ENCODE data around the gene EPX. TPM values are rescaled to one million over a fixed set of nuclear protein-coding genes. Genes with fewer than 3 reads are reported as not detected.

The EPX gene
- total RNA-seq, 2 experiments from 2014 or later = not detected

DNA sequence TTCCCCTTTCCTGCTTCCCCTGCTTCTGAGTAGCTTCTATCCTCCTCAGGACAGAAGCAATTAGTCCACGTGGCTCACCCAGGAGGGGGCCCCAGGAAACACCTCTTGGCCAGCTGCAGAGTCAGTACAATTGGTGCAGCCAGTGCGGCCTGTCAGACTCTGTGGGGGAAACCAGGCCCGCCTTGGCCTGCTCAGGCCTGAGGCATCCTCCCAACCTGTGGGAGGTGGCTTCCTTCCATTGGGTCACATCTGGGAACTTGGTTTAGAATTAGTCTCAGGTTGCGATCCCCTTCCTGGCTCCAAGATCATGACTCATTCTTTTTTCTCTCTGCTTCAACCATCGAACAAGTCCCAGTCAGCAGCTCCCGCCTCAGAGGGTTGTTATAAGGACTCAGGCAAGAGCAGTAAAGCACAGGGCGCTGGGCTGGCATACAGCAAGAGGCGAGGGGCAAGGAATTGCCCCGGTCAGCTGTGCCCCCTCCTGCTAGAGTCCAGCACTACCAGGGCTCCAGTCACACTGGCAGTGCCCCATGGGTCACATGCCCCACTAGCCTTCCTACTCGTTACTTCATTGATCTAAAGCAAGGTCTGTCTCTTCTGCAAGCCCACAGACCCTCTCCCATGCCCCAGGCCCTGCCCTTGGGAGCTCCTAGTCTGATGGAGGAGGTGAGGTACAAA, 8.1 kb upstream of the EPX start:
- CTCF ChIA-PET = no interaction called here

DNA sequence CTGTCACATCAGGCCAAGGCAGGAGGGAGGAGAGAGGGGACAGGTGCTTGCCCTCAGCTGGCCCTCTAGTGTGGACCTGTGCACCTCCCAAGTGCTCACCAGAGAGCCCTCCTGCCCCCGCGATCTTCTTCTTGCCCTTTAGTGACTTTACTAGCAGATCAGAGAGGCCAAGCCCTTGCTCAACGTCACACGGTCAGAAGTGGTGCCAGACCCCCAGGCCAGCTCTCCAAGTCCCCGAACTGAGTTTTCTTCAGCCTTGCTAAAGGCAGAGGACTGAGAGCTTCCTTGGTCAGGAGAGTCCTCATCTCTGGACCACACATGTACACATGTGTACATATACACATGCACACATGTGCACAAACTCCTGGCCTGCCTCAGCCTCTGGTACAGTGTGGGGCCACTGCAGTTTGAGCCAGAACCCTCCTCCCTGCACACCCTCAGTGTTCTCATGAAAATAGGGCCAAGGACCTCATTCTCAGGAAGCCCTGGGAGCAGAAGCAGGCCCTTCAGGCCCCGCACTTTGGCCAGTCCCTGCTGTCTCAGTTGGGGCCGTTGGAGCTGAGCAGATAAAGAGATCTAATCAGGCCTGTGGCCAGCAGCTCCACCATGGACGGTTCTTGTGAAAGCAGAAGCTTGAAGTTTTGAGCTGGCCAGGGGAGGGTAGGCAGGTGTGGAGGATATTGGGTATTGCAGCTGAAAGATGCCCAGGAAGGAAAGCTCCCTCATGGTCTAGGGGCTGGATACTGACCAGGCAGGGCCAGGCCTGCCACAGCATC, 7.4 kb upstream of the EPX start:
- ChIA-PET POLR2A (no interaction called here), CTCF (interaction anchor here (0.5 kb wide), 1 partner anchor 1372 kb away, joined by 3 read pairs; no protein-coding TSS in a partner anchor)

More for the DNA sequence above, 8.1 kb upstream of the EPX start:
- POLR2A ChIA-PET = no interaction called here

DNA sequence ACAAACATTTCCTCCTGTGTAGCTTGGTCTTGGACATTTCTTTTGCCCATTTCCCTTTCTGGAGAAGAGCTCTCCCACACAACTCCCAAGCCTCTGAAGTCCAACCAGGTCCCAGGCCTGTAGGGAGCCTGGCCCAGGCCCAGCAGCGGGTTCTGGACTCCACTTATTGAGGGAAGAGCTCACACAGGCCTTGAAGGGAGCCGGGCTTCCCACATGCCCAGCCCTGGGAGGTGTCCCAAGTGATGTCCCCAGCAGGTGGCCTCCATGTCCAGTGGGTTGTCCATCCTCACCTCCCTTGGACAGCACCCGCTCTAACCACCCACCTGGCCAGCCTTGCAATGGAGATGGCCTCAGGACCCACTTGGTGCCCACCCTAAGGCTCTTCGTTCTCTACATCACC, 5.9 kb upstream of the EPX start:
- ChIA-PET CTCF (no interaction called here), POLR2A (no interaction called here)

DNA sequence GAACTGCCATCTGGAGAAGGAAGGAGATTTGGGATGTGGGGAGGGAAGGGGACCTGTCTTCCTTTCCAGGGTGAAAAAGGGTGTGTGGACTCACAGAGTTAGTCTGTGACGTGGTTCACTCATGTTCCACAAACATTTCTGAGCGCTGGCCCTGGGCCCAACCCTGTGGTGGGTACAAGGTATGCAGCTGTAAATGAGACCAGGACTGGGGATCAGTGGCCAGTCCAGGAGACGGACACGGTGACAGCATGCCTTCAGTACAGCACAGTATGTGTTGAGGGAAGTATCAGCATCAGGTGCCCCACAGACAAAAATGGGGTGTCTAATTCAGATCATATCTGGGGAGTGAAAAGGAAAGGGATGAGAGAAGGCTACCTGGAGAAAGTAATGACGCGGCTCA, 5.5 kb upstream of the EPX start:
- POLR2A ChIA-PET = no interaction called here
- CTCF ChIA-PET = no interaction called here

DNA sequence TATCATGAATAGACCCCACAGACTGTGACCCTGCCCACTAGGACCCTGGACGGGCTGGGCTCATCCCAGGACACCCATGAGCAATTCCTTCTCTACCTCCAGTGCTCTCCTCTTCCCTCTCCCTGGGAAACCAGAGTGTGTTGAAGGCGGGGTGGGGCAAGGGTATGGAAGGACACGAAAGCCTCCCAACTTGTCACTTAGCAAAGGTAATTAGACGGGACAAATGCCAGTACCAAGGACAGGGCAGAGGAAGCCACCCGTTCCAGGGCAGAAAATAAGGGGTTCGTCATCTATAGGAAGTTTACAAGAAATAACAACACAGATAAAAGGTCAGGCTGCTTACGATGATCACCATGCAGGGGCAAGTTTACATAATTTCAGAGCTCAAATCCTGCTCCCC, 4.9 kb upstream of the EPX start:
- ChIA-PET POLR2A (no interaction called here), CTCF (no interaction called here)

DNA sequence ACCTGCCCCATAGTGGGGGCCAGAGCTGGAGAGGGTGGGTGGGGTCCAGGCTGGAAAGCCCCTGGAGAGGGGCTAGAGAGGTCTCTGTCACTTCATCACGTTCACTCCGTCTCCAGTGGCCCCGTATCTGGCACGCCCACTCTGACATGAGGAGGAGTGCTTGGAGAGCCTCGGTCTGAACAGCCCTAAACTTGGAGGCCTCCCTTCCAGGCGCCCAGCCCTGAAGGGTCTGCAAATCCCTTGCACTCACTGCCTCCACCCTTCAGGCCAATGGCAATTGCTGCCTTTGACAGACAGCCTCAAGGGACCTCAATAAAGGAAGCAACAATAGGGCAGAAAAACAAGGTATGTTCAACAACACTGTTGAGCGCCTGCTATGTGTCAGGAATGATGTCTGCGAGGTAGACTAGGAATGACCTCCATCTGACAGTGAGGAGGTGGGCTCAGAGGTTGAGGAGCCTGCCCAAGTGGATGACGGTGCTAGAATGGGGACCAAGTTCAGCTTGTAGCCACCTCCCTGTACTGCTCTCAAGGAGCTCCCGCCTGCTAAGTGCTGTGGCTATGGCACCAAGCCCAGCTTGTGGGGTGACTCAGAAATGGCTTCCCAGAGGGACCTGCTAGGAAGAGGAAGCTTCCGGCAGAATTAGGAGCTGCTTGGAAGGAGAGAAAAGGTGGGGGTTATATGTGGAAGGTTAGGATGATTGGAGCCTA, 2.9 kb upstream of the EPX start:
- ChIA-PET POLR2A (no interaction called here), CTCF (interaction anchor here (1.2 kb wide), 1 partner anchor 115 kb away, joined by 3 read pairs; no protein-coding TSS in a partner anchor)

DNA sequence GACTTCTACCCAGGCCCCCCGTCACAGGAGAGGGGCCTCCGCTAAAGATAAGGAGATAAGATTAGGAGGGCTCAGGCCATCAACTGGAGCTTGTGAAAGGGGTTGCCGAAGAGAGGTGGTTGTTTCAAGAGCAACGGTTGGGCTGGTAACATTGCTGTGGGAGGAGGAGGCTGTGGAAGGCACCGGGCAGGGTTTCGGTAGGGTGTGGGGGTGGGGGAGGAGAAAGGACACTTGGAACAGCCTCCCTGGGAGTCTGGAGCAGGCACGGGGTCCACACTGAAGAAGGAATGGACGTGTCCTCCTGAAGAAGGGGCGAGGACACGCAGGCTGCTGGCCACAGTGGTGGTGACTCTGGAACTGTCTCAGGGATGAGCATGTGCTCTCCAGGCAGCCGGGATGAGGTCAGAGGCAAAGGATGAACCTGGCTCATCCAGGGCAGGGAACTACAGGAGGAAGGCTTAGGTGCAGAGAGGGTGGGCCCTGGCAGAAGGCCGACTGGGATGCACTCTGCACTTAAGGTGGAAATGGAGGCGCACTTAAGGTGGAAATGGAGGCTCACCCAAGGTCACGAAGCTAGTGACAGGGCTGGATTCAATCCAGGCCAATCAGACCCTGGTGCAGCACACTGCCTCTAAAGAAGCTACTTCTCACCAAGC, 1.2 kb upstream of the EPX start:
- POLR2A ChIA-PET = no interaction called here

DNA sequence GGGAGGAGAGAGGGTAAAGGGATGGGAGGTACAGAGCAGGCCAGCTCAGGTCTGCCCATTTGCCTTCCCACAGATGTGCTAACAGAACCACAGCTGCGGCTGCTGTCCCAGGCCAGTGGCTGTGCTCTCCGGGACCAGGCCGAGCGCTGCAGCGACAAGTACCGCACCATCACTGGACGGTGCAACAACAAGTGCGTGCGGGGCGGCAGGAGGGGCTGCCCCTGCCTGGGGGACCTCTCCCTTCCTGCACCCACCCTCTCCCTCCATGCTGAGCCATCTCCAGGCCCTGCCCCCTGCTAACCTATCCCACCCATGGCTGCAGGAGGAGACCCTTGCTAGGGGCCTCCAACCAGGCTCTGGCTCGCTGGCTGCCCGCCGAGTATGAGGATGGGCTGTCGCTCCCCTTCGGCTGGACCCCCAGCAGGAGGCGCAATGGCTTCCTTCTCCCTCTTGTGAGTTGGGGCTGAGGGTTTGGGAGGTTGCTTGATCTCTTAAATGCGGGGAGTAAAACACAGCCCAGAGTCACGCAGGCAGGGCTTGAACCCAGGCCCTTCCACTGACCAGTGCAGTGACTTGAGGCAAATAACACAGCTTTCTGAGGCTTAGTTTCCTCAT, 1.2 kb downstream of the EPX start:
- ChIA-PET POLR2A (no interaction called here), CTCF (no interaction called here)

More for the DNA sequence above, 1.2 kb upstream of the EPX start:
- CTCF ChIA-PET = interaction anchor here (0.6 kb wide), 1 partner anchor 66 kb away, joined by 6 read pairs; no protein-coding TSS in a partner anchor

DNA sequence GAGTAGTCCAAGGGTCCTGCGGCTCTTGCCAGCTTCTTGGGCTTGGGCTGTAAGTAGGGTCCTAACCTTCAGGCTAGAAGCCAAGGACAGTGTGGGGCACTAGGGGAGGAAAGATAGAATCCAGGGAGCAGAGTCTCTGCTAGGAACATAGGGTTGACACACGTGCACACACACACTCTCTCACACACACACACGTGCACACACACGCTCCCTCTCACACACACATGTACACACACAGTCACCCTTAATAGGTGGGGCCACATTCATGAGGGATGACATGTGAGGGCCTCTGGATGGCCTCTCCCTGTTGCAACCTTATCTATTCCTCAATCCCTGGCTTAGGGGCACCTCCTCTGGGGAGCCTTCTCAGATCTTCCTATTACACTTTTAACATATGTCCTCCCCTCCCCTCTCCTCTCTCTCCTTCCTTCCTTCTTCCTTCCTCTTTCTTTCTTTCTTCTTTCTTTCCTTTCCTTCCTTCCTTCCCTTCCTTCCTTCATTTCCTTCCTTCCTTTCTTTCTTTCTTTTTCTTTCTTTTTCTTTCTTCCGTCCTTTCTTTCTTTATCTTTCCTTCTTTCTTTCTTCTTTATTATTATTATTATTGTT, 3.1 kb downstream of the EPX start:
- ChIA-PET POLR2A (no interaction called here), CTCF (no interaction called here)

DNA sequence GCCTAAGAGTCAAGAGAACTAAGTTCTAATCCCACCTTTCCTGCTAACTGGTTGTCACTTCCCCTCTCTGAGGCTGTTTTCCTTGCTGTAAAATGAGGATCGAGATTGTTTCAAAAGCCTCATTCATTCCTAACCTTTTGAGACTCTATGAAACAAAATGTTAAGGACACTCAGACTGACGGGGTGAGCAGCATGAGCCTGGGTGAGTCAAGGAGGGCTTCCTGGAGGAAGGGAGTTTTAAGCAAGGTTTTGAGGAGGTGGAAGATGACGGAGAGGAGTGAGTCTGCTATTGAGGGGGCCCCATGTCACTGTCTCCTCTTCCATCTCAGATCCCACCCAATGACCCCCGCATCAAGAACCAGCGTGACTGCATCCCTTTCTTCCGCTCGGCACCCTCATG, 4.1 kb downstream of the EPX start:
- POLR2A ChIA-PET = no interaction called here
- CTCF ChIA-PET = no interaction called here

DNA sequence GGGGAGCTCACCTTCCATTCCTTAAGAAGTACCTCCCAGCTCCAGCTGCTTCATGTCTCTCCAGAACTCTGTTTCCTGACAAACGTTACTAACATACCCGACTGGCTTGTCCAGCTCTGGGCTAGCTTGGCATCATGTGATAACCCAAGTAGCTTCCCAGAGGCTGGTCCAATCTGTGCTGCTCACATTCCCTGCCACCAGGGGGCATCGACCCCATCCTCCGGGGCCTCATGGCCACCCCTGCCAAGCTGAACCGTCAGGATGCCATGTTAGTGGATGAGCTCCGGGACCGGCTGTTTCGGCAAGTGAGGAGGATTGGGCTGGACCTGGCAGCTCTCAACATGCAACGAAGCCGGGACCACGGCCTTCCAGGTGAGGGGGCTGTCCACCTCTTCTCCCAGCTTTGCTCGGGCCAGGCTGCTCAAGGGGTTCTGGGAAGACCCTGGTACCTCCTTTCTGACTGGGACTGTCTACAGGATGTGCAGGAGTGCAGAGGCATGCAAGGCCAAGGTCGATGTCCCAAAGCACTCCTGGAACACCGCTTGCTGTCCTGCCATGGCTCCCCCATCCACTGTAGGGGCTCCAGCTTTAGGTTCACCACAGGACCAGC, 7.6 kb downstream of the EPX start:
- POLR2A ChIA-PET = interaction anchor here (0.8 kb wide), 1 partner anchor 19 kb away, joined by 3 read pairs; the partner anchor contains the start of gene MKS1
- CTCF ChIA-PET = interaction anchor here (0.9 to 2.1 kb wide), 9 partner anchors 9 to 247 kb away, joined by 3 to 8 read pairs (median 3); no protein-coding TSS in a partner anchor

DNA sequence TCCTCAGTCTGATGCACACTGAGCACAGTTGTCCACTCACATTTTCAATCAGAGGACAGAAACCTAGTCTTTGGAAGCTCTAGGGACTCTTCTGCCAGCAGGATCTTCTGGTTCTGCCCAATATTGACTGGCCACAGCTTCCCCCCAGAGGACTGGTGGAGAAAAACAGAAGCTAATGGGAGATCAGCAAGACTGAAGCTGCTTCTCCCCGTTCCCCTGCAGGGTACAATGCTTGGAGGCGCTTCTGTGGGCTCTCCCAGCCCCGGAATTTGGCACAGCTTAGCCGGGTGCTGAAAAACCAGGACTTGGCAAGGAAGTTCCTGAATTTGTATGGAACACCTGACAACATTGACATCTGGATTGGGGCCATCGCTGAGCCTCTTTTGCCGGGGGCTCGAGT, 10.3 kb downstream of the EPX start:
- POLR2A ChIA-PET = no interaction called here
- CTCF ChIA-PET = no interaction called here

DNA sequence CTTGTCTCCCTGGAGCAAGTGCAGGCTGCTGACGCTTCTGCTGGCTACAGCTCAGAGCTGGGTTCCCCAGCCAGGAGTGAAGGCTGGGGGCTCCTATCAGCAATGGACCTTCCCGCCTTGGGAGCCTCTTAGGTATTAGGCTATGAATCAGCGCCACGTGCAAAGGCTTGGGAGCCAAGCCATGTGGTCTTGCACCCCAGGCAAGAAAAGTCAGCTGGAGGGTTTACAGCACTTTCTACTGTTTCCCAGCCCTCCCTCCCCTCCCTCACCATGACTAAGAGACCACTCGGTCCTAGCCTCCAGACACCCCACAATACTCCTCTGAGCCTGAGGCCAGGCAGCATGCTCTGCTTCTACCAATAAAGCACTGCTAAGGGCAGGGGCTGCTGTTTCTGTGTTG, 12.3 kb downstream of the EPX start:
- POLR2A ChIA-PET = no interaction called here
- CTCF ChIA-PET = no interaction called here

DNA sequence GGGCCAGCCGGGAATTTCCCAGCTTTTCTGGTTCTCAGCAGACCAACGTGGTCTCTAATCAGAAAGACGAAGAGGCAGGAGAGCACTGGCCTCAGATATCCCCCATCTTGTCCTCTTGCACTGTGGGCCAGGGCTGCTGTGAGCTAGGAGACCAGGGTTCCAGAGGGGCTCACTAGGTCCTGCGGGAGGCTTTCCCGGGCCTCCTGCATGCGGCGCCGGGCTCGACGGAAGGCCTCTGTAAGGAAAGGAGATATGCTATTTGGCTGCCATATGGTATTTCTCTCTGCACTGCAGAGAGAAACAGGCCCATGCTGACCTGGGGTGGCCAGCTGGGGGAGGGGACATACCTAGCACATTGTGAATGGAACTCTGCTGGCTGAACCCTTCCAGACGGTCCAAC, 13.4 kb downstream of the EPX start:
- ChIA-PET CTCF (no interaction called here), POLR2A (no interaction called here)

DNA sequence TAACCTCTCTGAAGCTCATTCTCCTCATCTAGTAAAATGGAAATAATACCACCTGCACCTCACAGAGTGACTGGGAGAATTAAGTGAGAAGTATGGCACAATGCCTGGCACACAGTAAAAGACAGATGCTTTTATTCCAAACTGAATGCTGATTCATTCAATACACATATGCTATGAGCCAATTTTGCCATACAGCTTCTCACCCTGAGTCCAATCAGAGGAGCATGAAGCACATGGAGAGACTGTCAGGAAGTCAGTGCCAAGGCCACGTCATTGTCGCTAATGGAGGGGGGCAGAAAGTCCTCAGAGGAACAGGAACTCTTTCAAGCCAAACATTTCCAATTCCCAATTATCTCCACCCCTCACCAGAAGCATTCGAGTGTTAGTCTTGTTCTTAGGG, 14.9 kb downstream of the EPX start:
- POLR2A ChIA-PET = no interaction called here
- CTCF ChIA-PET = interaction anchor here (1.2 kb wide), 1 partner anchor 9 kb away, joined by 3 read pairs; no protein-coding TSS in a partner anchor

DNA sequence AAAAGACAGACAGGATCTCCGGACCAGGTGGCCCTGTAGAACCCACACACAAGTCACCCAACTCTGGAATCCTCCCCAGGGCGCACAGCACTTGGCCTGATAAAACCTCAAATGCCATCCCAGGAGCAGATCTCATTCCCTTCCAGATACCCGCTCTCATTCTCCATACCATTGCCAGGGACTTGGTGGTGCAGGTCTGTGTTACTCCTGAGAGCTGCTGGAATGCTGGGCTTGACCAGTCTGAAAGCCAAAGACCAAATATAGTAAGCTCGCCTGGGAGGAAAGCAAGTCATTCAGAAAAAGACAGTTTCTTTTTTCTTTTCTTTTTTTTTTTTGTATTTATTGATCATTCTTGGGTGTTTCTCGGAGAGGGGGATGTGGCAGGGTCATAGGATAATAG, 15.8 kb downstream of the EPX start:
- POLR2A ChIA-PET = no interaction called here
- CTCF ChIA-PET = interaction anchor here (1.6 kb wide), 1 partner anchor 9 kb away, joined by 5 read pairs; no protein-coding TSS in a partner anchor

DNA sequence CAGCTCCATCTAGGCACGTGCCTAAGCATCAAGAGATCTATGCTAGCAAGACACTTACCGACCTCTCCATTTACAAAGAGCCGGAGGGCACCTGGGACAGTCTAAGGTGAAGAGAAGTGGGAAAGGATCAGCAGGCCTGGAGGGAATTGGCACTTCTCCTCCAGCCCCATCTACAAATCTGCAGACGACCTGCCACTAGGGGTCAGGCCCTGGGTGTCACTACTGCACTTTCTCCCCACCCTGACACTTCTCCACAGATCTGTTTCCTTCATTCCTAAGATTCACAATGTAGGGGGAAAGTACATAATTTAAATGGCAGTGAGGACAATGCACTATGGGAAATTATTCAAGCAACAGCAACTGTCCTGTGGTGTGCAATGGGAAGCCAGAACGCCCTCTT, 18.4 kb downstream of the EPX start:
- CTCF ChIA-PET = interaction anchor here (0.7 to 1.8 kb wide), 2 partner anchors 11 to 372 kb away, joined by 5 to 7 read pairs; no protein-coding TSS in a partner anchor
- POLR2A ChIA-PET = no interaction called here

DNA sequence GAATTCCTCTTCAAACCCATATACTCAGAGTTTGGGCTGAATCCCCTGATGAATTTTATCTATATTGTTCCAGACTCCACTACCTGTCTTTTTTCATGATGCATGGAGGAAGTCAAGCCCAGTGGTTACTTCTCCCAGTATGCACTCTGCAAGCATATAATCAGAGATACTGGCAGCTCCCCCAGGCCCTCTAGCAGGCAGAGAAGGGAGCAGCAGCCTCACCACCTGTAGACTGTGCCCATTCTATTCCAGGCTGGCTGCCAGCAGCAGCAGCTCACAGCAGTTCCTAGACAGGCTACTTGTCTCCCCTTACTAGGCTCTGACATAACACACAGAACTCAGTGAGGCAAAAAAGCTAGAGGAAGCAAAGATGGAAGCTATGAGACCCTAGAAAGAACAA, 23.2 kb downstream of the EPX start:
- ChIA-PET CTCF (interaction anchor here (1.1 kb wide), 1 partner anchor 34 kb away, joined by 3 read pairs; no protein-coding TSS in a partner anchor), POLR2A (no interaction called here)

DNA sequence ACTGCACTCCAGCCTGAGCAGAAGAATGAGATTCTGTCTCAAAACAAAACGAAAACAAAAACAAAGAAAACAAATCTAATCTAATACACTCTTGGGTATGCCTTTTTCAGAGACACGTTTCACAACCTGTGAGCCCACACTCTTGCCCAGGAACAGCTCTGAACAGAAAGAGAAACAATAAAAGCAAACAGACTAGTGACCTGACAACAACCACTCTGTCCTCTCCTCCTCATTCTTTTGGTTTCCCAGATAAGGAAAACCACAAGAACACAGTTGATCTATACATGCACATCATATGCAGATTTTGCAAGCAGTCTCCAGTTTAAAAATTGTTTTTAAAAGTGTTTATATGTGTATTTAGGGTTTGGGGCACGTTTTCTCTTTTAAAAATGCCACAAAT, 25.2 kb downstream of the EPX start:
- ChIA-PET CTCF (no interaction called here), POLR2A (no interaction called here)
